Caco-2 (cell line): ENCODE results near the gene FAM47E. TPM values are rescaled to one million over a fixed set of nuclear protein-coding genes. Genes with fewer than 3 reads are reported as not detected.

Experiments
- Bru-seq: library from RNA; stranded (reverse); fragments of 400-500 nt; gene quantifications from one replicate; lab custom pipeline; 2021; lab: Mats Ljungman, UMichigan
- BruChase-seq, 2 experiments: library from RNA; stranded (reverse); fragments of 400-500 nt; gene quantifications; one replicate each; lab custom pipeline; 2021; lab: Mats Ljungman, UMichigan
- BruUV-seq: library from RNA; stranded (reverse); fragments of 400-500 nt; replicated peaks from 2 replicates; lab custom pipeline; 2021; lab: Mats Ljungman, UMichigan
- CTCF ChIA-PET: fragments of 300-600 bp; sonication (Branson Sonifier 250); formaldehyde crosslinking; loops from one replicate; lab custom pipeline; 2022; ENCODE audit warnings: antibody characterized with exemption; lab: Charles Lee
- POLR2A ChIA-PET: fragments of 300-600 bp; sonication (Branson Sonifier 250); formaldehyde crosslinking; loops from one replicate; lab custom pipeline; 2022; ENCODE audit warnings: antibody characterized with exemption; lab: Charles Lee
- DNase-seq, 2 experiments: peaks; one replicate each; pipeline versions ENCODE4 v3.0.0 to v3.0.0-alpha.2; 2020 to 2022
- H3K27me3 ChIP-seq: replicated peaks from 2 replicates; pipeline ENCODE4 v1.6.0; 2011; ENCODE audit warnings: low read length; ENCODE audit not compliant: control insufficient read depth, insufficient read depth
- H3K36me3 ChIP-seq: 2 replicates; pipeline ENCODE4 v1.5.1; 2011; ENCODE audit warnings: low read length; ENCODE audit not compliant: control insufficient read depth, insufficient read depth
- H3K4me1 ChIP-seq: fragments of 250-450 bp; sonication (Bioruptor Pico); 2 replicates; pipeline ENCODE4 v1.5.1; 2020; ENCODE audit warnings: mild to moderate bottlenecking
- H3K4me3 ChIP-seq: 2 replicates; pipeline ENCODE4 v1.5.1; 2011; ENCODE audit warnings: low read depth, mild to moderate bottlenecking, control low read depth, low read length
- H3K9me3 ChIP-seq: fragments of 250-450 bp; sonication (Bioruptor Pico); 2 replicates; pipeline ENCODE4 v1.5.1; 2020; ENCODE audit warnings: mild to moderate bottlenecking, moderate library complexity
- H3K27ac Mint-ChIP-seq: one replicate; pipeline ENCODE4 v1.8.0; 2022; ENCODE audit warnings: mixed read lengths; ENCODE audit not compliant: unreplicated experiment
- H3K27me3 Mint-ChIP-seq: one replicate; pipeline ENCODE4 v1.8.0; 2022; ENCODE audit warnings: mixed read lengths; ENCODE audit not compliant: insufficient read depth, unreplicated experiment
- H3K36me3 Mint-ChIP-seq: one replicate; pipeline ENCODE4 v1.8.0; 2022; ENCODE audit warnings: mild to moderate bottlenecking, mixed read lengths; ENCODE audit not compliant: insufficient read depth, unreplicated experiment
- H3K4me1 Mint-ChIP-seq: one replicate; pipeline ENCODE4 v1.8.0; 2022; ENCODE audit warnings: low read depth, mixed read lengths; ENCODE audit not compliant: unreplicated experiment
- H3K4me3 Mint-ChIP-seq: one replicate; pipeline ENCODE4 v1.8.0; 2022; ENCODE audit warnings: mild to moderate bottlenecking, moderate library complexity, mixed read lengths; ENCODE audit not compliant: unreplicated experiment
- H3K9me3 Mint-ChIP-seq: one replicate; pipeline ENCODE4 v1.8.0; 2022; ENCODE audit warnings: mixed read lengths; ENCODE audit not compliant: unreplicated experiment
- intact Hi-C: fragments of 100-400 bp; cut with micrococcal nuclease; formaldehyde crosslinking; loops from one replicate; pipeline ENCODE4 v1.10.0; 2022; ENCODE audit not compliant: unreplicated experiment
- long read RNA-seq: library from polyadenylated mRNA; stranded (forward); transcript quantifications from one replicate; pipeline ENCODE4 v2.0.0, GENCODE V29; 2022
- total RNA-seq: library from RNA; stranded (reverse); gene quantifications from 2 replicates; pipeline ENCODE4 v1.2.3, GENCODE V29; 2022
- TF ChIP-seq, protein P1 (sequence below), 2 experiments: fragments of 200-600 bp in 1 of 2; IDR thresholded peaks; 1 replicate in 1 of 2; 2 replicates in 1 of 2; pipeline versions ENCODE4 v1.5.1 to v1.8.0; 2011 to 2022; ENCODE audit warnings: antibody characterized with exemption in 1 of 2, control low read depth in 1 of 2, inconsistent platforms in 1 of 2, low read depth in 1 of 2, low read length in 1 of 2, mild to moderate bottlenecking in 1 of 2, moderate library complexity in 1 of 2; ENCODE audit not compliant: insufficient read depth in 1 of 2, severe bottlenecking in 1 of 2, unreplicated experiment in 1 of 2

The FAM47E gene, protein sequence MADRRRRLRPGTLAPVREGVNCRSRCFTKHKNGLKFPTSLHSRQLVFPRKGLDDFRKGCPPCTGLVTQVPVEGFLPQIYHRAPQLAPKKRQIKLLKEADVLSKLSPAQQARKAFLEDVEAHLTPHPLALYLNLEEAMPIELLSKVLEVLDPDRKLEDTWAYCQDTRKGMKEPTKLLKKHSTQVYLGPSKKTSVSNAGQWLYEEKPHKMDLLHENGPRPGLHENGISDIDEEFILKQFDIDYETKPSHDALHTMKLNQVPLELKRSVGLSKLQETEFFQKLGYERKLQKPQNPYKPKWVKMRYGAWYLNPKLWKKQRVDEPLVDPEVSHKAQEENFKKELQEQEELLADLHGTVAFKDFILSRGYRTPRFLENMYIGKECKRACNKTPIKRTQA
- total RNA-seq (6.3 and 6.6 TPM in 2 replicates), Bru-seq, nascent RNA (percentile 45 among the genes with signal in this experiment), BruChase-seq, experiment 1, labeled RNA remaining after a 2-hour chase (percentile 45 among the genes with signal in this experiment), BruChase-seq, experiment 2, labeled RNA remaining after a 6-hour chase (percentile 41 among the genes with signal in this experiment)
- long read RNA-seq, partial matches to known transcripts, result 1 of 16 reads
- long read RNA-seq, other reads (novel, unspliced or antisense), result 14 of 16 reads

DNA sequence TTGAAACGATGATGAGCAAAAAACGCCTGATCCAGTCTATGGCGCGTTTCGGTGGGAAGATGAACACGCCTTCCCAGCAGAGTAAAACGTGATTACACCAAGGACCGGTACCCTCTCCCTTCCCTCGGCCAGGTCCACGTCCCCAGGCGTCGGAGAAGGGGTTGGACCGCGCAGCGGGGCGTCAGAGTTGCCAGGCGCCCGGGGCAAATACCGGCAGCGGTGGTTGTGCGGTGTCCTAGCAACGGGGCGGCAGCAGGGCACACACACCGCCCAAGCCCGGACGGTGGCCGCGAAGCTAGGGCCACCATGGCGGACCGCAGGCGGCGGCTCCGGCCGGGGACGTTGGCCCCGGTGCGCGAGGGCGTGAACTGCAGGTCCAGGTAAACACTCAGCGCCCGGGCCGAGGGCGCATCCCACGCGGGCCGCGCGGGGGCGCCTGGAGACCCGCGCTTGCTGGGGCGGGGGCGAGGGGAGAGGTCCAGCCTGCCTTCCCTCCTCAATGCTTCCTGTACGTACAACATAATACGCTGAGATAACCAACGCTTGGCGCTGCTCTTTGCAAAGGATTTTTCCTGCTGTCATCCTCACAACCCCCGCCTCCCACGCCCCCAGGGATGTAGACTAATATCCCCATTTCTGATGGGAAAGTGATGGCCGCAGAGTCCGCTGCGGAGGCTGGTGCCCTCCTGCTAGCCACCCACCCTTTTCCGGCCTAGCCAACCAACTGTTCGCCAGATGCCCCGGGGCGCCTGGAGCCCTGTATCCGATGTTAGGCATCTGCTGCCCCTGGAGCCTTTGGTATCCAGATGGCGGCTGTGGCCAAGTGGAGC lies at the start of gene FAM47E:
TSS of gene FAM47E (plus strand) at position 281 of the 830 bp plus-strand sequence. CDS start at position 307, 26 bp downstream.
- no peaks in the 10 kb centered on the region for H3K36me3 ChIP-seq
- intact Hi-C loops, result loop anchor here (1.0 kb wide), 6 partner anchors 15 to 175 kb away; partner anchors contain the start of genes SCARB2 and STBD1
- H3K27ac Mint-ChIP-seq, result peak within 1 kb of the TSS; percentile 96
- H3K9me3 Mint-ChIP-seq, result no peaks in the 10 kb centered on the region
- peak within 1 kb of the TSS; percentile 91 for H3K4me3 Mint-ChIP-seq
- no peaks in the 10 kb centered on the region for H3K27me3 ChIP-seq
- no peaks in the 10 kb centered on the region for H3K9me3 ChIP-seq
- BruUV-seq, result no TSS peak
- H3K4me1 Mint-ChIP-seq, result no peaks in the 10 kb centered on the region
- peaks cover 12% of the 10 kb centered on the region for H3K4me1 ChIP-seq
- CTCF ChIA-PET, result interaction anchor here (1.0 to 2.7 kb wide), 3 partner anchors 55 to 126 kb away, joined by 4 to 12 read pairs (median 6); partner anchors contain the start of gene STBD1
- peaks cover 5% of the 10 kb centered on the region for H3K36me3 Mint-ChIP-seq
- TF ChIP-seq, protein P1, sequence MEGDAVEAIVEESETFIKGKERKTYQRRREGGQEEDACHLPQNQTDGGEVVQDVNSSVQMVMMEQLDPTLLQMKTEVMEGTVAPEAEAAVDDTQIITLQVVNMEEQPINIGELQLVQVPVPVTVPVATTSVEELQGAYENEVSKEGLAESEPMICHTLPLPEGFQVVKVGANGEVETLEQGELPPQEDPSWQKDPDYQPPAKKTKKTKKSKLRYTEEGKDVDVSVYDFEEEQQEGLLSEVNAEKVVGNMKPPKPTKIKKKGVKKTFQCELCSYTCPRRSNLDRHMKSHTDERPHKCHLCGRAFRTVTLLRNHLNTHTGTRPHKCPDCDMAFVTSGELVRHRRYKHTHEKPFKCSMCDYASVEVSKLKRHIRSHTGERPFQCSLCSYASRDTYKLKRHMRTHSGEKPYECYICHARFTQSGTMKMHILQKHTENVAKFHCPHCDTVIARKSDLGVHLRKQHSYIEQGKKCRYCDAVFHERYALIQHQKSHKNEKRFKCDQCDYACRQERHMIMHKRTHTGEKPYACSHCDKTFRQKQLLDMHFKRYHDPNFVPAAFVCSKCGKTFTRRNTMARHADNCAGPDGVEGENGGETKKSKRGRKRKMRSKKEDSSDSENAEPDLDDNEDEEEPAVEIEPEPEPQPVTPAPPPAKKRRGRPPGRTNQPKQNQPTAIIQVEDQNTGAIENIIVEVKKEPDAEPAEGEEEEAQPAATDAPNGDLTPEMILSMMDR (IDR thresholded peaks at IDR 0.05; ENCODE audit: insufficient read depth in 1 of 2, low read depth in 1 of 2, low read length in 1 of 2, severe bottlenecking in 1 of 2, unreplicated experiment in 1 of 2), result peak; percentile 51 to 72
- no peaks in the 10 kb centered on the region for H3K27me3 Mint-ChIP-seq
- POLR2A ChIA-PET, result interaction anchor here (0.7 to 1.0 kb wide), 2 partner anchors 19 to 37 kb away, joined by 3 to 4 read pairs; no protein-coding TSS in a partner anchor
- peak within 1 kb of the TSS; percentile 51 for H3K4me3 ChIP-seq
- DNase-seq, result peak; percentile 86 to 93

DNA sequence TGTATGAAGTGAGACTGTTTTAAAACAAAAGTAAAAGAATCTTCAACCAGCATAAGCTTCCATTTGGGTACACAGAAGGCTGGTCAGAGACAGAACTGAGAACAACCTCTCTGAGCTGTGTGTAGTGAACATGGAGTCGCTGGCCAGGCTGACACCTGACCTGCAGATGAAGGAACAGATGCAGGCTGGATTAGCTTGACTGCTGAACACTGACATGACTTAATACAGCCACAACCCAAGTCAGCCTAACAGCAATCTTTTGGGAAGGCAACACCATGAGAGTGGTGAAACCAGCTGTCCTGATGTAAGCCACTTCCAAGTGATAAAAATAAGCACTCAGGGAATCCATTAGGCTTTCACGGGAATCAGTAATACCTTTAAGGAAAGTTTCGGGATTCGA lies 48.0 kb upstream of the FAM47E start:
- peaks cover 10% of the 10 kb centered on the region for H3K36me3 Mint-ChIP-seq
- peaks cover 21% of the 10 kb centered on the region for H3K4me1 Mint-ChIP-seq
- no peak for DNase-seq
- no TSS peak for BruUV-seq
- H3K27me3 Mint-ChIP-seq, result no peaks in the 10 kb centered on the region
- H3K4me3 Mint-ChIP-seq, result no peak overlapping the region
- Histone ChIP-seq H3K36me3 (no peaks in the 10 kb centered on the region; the same call in 1 of the 2 replicates), H3K4me3 (no peak overlapping the region), H3K9me3 (no peaks in the 10 kb centered on the region), H3K4me1 (peaks cover 45% of the 10 kb centered on the region), H3K27me3 (no peaks in the 10 kb centered on the region)
- intact Hi-C loops, result no loop called here
- CTCF ChIA-PET, result no interaction called here
- TF ChIP-seq, protein P1 (IDR thresholded peaks at IDR 0.05; ENCODE audit: insufficient read depth in 1 of 2, low read depth in 1 of 2, low read length in 1 of 2, severe bottlenecking in 1 of 2, unreplicated experiment in 1 of 2), result no peak
- no peaks in the 10 kb centered on the region for H3K9me3 Mint-ChIP-seq
- POLR2A ChIA-PET, result no interaction called here
- H3K27ac Mint-ChIP-seq, result no peak overlapping the region
